OCI-M1 (cell line): ENCODE measurements around the gene HKDC1.

Experiments used
- DNase-seq: peaks from one replicate; lab custom pipeline; 2025; lab: John Stamatoyannopoulos, UW

The HKDC1 gene

GRCh38 chr10:69215405-69216171 is 4.5 kb upstream of the HKDC1 start:
- DNase-seq, result peak; percentile 43

- DNase-seq, result peak; percentile 62
Observed at GRCh38 chr10:69216577-69217118, 3.5 kb upstream of the HKDC1 start.

DNA sequence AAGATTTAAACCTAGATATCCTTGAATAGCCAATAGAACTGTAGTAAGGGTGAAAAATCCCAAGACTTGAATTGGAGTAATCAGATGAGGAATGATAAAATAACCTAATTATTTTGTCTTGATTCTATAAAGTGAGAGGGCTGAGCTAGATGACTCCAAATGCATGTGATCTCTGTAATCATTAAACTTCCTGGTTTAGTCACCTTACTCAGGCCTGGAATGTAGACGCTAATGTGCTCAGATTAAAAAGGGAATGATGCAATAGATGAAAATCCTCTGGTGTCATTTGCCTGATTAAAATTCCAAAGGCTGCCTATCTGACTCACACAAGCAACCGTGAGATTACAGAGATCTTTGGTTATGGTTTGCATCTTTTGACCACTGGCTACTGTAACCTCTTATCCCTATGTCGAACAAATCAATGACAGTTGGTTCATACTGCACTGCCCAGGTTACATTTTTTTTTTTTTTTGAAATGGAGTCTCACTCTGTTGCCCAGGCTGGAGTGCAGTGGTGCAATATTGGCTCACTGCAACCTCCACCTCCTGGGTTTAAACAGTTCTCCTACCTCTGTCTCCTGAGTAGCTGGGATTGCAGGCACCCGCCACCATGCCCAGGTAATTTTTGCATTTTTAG is 2.9 kb upstream of the HKDC1 start:
- peak; percentile 96 for DNase-seq

- no peak for DNase-seq
Observed at GRCh38 chr10:69218831-69219230, 1.3 kb upstream of the HKDC1 start.

DNA sequence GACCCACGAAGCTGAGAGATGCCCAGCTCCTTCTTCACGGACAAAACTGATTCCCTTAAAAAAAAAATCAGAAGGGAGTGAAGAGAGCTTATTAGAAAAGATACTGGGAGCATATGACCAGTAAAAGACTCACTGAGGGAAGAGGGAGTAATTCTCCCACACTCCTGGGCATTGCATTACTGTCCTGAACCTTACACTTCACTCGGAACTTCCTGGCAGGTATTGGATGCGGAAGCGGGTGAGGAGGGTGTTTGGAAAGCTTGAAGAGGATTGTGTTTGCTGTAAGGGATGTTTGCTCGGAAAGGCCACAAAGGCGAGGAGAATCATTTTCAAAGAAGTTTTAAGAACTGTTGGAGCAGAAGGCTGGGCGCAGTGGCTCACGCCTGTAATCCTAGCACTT is 375 bp downstream of the HKDC1 start:
- no peak for DNase-seq

GRCh38 chr10:69222157-69223027 is 2.3 kb downstream of the HKDC1 start:
- peak; percentile 91 for DNase-seq

- DNase-seq, result no peak
Observed at GRCh38 chr10:69223028-69223342, 2.9 kb downstream of the HKDC1 start.

DNA sequence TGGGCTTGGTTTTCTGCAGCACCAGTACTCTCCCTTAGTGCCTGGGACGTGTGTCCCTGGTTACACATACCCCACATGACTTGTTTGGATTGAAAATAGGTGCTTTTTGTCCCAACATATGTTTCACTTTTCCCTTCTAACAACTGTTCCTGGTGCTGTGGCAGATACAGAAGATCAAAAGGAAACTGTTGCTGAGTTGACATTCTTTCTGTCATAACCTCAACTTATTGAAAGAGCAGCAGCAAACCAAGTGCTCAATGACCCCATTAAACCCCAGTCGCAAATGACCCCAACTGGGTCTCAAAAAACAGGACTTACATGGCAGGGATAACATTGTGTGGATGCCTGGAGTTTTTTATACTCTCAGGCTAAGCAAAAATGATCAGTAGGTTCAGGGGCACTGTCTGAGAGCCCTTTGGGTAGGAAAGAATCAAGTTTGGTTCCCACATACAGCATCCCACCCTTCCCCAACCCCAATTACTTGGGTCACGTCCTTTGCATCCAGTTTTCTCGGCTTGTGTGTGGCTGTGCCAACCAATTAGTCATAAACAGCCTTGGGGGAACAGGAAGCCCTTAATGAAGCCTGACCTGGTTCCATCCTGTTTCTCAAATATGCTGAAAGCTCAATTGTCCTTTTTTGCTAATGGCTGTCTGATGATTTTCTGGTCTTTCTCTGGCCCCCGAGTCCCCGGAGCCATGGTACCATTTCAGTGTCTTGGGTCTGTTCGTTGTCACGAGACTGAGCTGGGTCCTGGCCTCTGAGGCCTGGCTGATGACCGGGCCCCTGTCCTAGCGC is 4.9 kb downstream of the HKDC1 start:
- no peak for DNase-seq

GRCh38 chr10:69225681-69226080 is 5.5 kb downstream of the HKDC1 start:
- no peak for DNase-seq

DNA sequence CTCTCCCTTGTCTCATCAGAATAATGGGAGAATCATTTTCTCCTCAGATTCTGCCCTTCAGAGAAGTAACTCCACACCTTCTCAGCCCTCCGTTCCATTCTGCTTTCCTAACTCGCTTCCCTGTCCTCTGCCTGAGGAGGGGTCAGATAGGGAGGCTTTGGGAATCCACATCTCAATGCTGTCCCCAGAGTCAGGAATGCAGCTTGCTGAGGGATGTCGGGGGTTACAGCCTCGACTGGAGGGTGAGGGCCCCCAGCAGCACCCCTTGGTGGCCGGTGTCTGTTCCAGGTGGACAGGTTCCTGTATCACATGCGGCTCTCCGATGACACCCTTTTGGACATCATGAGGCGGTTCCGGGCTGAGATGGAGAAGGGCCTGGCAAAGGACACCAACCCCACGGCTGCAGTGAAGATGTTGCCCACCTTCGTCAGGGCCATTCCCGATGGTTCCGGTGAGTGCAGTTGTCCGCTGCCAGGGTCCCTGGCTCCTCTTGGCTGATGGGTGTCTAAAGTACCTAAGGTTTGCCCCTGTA is 6.9 kb downstream of the HKDC1 start:
- DNase-seq, result no peak

DNA sequence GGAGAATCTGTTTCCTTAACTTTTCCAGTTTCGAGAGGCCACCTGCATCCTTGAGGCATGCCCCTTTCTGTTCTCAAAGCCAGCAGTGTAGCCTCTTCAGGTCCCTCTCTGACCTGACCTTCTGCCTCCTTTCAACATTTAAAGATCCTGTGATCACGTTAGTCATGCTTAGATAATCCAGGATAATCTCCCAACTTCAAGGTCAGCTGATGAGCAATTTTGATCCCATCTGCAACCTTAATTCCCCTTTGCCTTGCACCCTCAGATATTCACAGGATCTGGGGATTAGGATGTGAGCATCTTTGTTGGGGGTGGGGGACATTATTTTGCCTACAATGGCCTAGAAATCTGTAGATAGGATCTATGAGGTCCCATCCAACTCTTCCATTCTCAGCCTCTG is 8.0 kb downstream of the HKDC1 start:
- no peak for DNase-seq

GRCh38 chr10:69229616-69229916 is 9.4 kb downstream of the HKDC1 start:
- no peak for DNase-seq

- no peak for DNase-seq
Observed at GRCh38 chr10:69230128-69230527, 10.0 kb downstream of the HKDC1 start.

DNA sequence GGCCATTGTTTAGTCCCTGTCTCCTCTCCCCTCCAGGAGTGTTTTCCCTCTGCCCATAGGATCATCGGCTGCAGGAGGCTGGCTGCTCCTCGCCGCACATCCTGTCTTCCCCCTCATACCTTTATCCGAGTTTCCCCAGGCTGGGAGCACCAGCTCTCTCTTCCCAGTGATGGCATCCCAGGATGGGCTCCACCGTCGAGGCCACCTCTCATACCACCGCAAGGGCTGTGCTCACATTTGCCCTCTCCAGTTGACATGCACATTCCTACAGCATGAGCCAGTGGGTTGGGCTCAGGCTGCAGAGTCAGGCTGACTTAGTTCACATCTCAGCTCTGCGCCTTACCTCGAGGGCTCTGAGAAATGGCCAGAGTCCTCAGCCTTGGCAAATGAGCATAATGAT is 12.1 kb downstream of the HKDC1 start:
- DNase-seq, result no peak

DNA sequence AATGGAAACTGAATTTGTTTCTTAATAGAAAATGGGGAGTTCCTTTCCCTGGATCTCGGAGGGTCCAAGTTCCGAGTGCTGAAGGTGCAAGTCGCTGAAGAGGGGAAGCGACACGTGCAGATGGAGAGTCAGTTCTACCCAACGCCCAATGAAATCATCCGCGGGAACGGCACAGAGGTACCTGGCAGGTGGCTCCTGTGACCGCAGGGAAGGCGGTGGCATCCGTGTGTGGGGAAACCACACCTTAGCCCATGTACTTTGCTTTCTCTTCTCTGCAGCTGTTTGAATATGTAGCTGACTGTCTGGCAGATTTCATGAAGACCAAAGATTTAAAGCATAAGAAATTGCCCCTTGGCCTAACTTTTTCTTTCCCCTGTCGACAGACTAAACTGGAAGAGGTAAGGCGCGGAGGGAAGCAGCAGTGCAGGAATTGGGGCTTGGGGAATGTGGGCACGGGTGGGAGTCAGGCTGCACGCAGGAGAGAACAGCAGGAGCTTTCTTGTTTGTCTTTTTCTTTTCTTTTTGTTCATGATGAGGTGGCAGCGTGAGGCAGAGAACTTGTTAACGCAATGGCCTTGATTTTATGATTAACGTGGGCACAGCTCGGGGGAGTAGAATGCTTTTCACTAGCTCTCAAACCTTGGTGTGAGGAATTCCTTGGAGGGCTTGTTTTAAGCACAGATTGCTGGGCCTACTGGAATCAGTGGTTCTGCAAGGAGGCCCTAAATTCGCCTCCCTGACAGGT is 12.8 kb downstream of the HKDC1 start:
- DNase-seq, result no peak

DNA sequence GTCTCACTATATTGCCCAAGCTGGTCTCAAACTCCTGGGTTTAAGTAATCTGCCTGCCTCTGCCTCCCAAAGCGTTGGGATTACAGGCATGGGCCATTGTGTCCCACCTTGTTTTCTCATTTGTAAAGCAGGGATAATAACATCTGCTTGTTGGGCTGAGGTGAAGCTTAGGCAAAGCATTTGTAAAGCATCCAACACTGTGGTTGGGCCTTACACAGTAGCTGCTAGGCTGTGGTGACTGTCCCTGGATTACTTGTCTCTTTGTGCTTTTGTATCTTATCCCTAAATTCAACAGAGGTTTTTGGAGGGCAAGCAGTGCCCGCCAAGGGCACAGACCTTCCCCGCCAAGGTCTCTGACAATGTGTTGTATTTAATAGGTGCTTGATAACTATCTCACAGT is 14.3 kb downstream of the HKDC1 start:
- DNase-seq, result no peak

- peak; percentile 95 for DNase-seq
Observed at GRCh38 chr10:69237528-69238159, 17.5 kb downstream of the HKDC1 start.

- DNase-seq, result no peak
Observed at GRCh38 chr10:69239136-69239535, 19.0 kb downstream of the HKDC1 start.

DNA sequence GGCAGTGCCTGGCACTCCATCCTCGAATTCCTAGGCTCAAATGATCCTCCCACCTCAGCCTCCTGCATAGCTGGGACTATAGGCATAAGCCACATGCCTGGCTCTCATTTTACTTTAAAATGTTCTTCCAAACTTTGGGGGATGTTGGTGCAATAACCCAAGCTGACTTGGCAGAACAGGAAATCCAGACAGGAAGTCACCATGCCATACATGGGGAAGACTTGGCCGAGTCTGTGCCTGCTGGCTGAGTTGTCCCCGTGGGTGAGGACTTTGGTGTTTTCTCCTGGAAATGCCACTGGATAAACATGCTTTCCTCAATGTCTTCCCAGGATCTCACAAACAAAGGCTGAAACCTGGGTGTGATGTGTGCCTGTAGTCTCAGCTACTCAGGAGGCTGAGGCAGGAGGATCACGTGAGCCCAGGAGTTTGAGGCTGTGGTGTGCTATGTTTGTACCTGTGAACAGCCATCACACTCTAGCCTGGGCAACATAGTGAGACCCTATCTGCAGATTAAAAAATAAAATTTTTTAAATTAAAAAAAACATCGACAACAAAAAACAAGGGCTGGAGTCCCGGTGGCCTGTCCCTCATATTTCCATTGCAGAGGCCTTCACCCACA is 19.8 kb downstream of the HKDC1 start:
- no peak for DNase-seq

DNA sequence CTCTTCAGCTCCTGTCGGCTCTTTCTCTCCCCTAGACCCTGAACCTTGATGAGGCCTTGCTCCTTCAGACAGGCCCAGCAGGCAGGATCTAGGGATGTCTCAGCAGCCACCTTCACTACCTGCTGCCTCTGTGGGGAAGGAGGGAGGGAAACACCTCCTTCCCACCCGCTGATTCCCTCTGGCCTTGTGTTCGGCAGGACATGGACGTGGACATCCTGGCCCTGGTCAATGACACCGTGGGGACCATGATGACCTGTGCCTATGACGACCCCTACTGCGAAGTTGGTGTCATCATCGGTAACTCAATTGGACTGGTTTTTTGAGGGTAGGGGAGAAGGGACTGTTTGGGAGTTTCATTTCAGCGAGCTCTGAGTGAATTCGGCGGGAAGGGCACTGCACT is 20.3 kb downstream of the HKDC1 start:
- DNase-seq, result no peak
